Astrocyte of the cerebellum (primary cell): Measurements from ENCODE around the gene C15orf61.

ENCODE experiments used
- DNase-seq: peaks from one replicate; pipeline ENCODE4 v3.0.0-alpha.2; 2011; ENCODE audit warnings: low read depth
- H3K4me3 ChIP-seq: 2 replicates; pipeline ENCODE4 v1.5.1; 2011; ENCODE audit warnings: mild to moderate bottlenecking, low read depth, low read length, moderate library complexity
- CTCF ChIP-seq: IDR thresholded peaks from 2 replicates; pipeline ENCODE4 v1.5.1; 2012; ENCODE audit warnings: low read length, low read depth, moderate library complexity, mild to moderate bottlenecking; ENCODE audit errors: missing control alignments
- in situ Hi-C: cut with HindIII; loops from 2 replicates; pipeline ENCODE4 v1.10.0; 2017; ENCODE audit warnings: low sequenced_read_pairs

The C15orf61 gene

GRCh38 chr15:67564021-67564967, 43.4 kb downstream of the C15orf61 start:
- in situ Hi-C loops = loop anchor here (5.0 kb wide), 1 partner anchor 37 kb away; no protein-coding TSS in a partner anchor
- TF ChIP-seq CTCF = no peak
- no peak for DNase-seq

GRCh38 chr15:67564968-67565345, 44.0 kb downstream of the C15orf61 start:
- no peak overlapping the region for H3K4me3 ChIP-seq
- in situ Hi-C loops = loop anchor here (5.0 kb wide), 1 partner anchor 38 kb away; no protein-coding TSS in a partner anchor
- no peak for DNase-seq
- no peak for TF ChIP-seq CTCF

More at GRCh38 chr15:67564021-67564967, 43.4 kb downstream of the C15orf61 start:
- H3K4me3 ChIP-seq = no peak overlapping the region

- in situ Hi-C loops = no loop called here
- DNase-seq = no peak
Measured at GRCh38 chr15:67569668-67570067, 48.7 kb downstream of the C15orf61 start.

GRCh38 chr15:67570875-67571647, 50.1 kb downstream of the C15orf61 start:
- H3K4me3 ChIP-seq = no peak overlapping the region
- no peak for DNase-seq
- in situ Hi-C loops = no loop called here
- no peak for TF ChIP-seq CTCF

More at GRCh38 chr15:67569668-67570067, 48.7 kb downstream of the C15orf61 start:
- TF ChIP-seq CTCF = no peak
- no peak overlapping the region for H3K4me3 ChIP-seq

- H3K4me3 ChIP-seq = no peak overlapping the region
- in situ Hi-C loops = no loop called here
- no peak for DNase-seq
- TF ChIP-seq CTCF = no peak
Measured at GRCh38 chr15:67571648-67572415, 50.9 kb downstream of the C15orf61 start.

GRCh38 chr15:67573194-67573593, 52.3 kb downstream of the C15orf61 start:
- in situ Hi-C loops = no loop called here
- no peak for DNase-seq
- no peak for TF ChIP-seq CTCF
- H3K4me3 ChIP-seq = no peak overlapping the region
